Activated naive CD8-positive, alpha-beta T cell treated with anti-CD3 and anti-CD28 coated beads, Interleukin-2, amount 50 U/mL, for 16 hours (primary cell): ENCODE results near the gene CNOT2.
"Not testable (repeated sequence)": the region's sequence is repeated elsewhere in the genome, so short reads cannot be mapped to it uniquely, and the experiment has no call there.

Source experiments
- DNase-seq: peaks from one replicate; pipeline ENCODE4 v3.0.0-alpha.2; 2020; ENCODE audit warnings: low read depth, low spot score

Gene CNOT2

DNA sequence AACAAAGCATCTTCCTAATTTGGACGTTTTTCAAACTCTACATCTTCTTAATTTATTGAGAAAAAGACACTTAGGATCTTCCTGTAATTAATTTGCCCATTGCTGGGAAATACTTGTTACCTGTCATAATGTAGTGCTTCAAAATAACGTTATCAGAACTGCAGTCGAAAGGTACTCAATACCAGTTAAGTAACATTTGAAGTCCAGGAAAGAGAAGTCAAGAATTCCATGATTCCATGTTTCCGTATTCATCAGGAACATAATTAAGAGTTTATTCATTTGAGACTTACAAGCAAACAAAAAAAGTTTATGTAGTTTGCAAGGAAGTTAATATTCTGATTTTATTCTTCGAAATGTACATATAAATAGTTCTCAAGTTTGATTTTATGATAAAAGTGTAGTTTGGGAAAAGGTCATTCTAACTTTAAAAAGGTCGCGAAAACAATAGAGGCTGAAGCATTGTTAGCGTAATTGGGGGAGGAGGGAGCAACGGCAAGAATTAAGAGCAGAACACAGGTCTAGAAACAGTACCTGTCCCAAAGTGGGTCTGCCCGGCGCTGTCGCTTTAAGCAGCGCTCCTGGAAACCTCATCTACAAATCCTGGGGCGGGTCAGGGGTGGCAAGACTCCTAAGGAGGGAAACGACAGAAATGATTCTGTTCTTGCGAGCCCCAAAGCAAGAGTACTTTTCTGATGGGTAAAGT lies 121.6 kb downstream of the CNOT2 start:
- no peak for DNase-seq

DNA sequence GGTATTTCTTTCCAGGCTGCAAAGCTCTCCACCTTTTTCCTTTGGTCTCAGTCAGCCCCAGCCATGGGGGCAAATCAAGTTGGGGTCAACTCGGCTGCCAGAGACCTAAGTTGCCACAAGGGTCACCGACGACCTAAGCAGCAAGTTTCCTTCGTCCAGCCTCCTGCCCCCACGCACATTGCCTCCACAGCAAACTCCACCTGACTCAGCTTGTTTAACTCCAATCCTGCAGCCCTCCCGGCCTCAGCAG lies 122.1 kb downstream of the CNOT2 start:
- DNase-seq: no peak

DNA sequence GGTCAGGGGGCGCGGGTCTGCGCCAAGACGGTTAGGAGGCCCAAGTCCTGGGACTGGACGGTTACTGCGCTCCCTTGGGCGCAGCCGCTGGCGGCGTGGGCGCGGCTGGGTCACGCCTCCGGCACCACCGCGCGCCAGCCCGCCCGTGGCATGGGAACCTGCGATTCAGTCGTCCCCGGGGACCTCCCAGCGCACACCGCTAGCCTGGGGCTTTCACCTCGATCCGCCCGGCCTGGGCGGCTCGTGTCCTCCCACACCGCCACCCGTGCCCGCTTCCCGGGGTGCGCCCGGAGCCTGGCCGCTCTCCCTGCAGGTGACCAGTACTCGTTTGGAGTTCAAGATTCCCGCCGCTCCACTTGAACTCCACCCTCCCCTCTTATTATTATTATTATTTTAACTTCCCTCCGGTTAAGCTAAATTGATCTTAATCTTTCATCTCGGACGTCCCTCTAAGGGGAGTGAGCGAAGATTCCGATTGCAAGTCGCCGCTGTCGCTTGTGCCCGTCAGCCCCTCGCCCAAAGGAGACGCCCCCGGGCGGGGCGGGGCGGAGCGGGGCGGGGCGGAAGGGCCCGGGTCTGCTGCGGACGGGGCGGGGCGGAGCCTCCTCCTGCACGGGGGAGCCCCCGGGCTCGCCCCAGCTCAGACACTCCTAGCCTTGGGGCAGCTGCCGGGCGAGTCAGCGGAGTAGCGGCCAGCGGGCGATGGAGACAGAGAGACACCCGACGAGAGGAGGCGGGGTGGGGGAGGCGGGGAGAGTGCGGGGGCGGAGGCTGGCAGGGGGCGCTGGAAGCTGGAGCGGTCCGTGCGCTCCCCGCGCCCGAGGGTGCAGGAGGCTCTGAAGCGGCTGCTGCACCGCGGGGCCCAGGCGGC lies 122.7 kb downstream of the CNOT2 start, which contains the start of gene KCNMB4:
Gene KCNMB4, plus strand, starts transcription at position 643 of the 871 bp plus-strand sequence. CDS start 445 bp downstream, outside the sequence.
- DNase-seq: peak; percentile 43

DNA sequence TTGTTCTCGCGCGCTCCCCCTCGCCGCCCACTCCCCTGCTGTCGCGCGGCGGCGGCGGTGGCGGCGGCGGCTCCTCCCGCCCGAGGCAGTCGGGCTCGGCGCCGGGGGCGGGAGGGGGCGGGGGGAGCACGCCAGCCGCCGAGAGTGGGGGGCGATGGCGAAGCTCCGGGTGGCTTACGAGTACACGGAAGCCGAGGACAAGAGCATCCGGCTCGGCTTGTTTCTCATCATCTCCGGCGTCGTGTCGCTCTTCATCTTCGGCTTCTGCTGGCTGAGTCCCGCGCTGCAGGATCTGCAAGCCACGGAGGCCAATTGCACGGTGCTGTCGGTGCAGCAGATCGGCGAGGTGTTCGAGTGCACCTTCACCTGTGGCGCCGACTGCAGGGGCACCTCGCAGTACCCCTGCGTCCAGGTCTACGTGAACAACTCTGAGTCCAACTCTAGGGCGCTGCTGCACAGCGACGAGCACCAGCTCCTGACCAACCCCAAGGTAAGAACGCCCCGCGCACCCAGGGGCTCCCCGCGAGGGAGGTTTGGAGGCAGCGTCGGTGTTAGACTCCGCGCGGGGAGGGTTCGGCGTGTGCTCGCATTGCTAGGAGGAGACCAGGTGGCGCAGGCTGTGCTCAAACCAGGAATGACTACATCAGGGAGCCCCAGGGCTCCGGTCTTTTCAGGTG lies 123.5 kb downstream of the CNOT2 start:
- peak; percentile 19 for DNase-seq

DNA sequence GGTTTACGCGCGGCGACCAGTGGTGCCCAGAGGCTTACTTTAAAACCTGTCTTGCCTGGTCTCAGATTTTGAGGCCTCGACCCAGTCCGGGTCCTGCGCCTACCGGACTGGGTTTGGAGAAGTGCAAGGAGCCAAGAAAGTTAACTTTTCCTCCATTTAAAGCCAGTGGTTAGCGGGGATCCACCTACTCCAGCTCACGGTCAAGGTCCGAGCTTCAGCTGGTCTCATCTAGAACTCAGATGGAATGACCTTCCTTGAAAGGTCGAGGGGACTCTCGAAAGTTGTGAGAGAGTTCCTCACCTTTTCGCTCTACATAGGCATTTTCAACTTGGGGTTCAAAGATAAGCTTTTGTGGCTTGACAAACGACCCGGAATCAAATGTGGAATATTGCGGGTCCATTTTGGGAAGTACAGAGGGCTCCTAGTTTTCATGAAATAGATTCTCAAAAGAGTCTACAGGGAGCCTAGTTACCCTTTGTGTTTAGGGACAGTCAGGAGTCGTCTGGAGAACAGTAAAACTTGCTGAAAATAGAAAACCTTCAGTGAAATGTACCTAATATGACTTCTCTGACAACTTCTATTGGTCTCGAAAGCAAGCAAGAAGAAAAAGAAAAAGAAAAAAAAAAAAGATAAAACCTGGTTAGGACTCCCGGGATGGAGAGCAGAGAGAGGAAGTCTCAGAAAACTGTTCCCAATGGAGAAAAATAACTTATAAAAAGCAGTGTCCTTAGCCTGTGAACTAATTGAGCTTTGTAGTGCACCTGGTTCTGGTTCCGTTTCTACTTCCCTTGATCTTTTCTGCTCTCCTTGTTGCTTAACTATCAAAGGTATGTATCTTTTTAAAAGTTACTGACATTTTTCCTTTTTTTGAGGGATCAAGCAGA lies 124.3 kb downstream of the CNOT2 start:
- no peak for DNase-seq

DNA sequence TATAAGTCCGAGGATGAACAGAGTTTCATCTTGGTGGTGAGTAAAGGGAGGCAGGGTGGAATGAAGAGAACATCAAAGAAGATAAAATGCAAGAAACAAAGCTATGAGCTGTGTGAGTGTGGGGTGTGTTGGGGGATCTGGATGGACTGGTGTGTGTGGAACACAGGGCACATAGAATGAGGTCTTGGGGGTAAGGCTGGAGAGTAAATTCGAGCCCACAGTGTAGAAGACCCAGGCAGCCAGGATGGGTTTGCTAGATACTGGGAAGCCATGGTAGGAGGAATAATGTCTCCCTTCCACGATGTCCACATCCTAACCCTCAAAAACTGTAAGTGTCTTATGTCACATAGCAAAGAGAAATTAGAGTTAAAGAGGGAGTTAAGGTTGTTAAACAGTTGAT lies 129.6 kb downstream of the CNOT2 start:
- DNase-seq: no peak

DNA sequence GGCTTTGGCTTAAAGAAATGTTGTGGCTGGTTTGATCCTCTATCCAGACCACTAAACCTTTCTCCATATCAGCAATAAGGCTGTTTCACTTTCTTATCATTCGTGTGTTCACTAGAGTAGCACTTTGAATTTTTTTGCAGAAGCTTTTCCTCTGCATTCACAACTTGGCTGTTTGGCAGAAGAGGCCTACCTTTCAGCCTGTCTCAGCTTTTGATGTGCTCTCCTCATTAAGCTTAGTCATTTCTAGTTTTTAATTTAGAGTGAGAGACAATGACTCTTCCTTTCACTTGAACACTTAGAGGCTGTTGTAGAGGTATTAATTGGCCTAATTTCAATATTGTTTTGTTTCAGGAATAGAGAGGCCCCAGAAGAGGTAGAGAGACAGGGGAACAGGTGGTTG lies 136.6 kb downstream of the CNOT2 start:
- no peak for DNase-seq

DNA sequence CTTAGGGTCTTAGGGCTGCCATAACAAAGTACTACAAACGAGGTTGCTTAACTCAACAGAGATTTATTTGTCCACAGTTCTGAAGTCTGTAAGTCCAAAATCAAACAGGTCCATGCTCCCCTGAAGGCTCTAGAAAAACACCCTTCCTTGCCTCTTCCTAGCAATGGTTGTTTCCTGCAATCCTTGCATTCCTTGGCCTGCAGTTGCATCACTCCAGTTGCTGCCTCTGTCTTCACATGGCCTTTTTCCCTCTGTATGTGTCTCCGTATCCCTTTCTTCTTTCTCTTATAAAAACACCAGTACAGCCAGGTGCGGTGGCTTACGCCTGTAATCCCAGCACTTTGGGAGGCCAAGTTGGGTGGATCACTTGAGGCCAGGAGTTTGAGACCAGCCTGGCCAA lies 140.3 kb downstream of the CNOT2 start:
- no peak for DNase-seq

DNA sequence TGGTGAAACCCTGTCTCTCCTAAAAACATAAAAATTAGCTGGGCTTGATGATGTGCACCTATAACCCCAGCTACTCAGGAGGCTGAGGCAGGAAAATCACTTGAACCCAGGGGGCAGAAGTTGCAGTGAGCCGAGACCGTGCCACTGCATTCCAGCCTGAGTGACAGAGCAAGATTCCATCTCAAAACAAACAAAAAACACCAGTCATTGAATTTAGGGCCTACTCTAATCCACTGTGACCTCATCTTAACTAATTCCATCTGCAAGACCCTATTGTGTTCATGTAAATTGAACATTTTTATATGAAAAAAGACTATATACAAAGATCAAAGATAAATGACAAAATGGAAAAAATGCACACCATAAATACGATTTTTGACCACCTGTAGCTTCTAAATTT lies 140.7 kb downstream of the CNOT2 start:
- DNase-seq: no peak

DNA sequence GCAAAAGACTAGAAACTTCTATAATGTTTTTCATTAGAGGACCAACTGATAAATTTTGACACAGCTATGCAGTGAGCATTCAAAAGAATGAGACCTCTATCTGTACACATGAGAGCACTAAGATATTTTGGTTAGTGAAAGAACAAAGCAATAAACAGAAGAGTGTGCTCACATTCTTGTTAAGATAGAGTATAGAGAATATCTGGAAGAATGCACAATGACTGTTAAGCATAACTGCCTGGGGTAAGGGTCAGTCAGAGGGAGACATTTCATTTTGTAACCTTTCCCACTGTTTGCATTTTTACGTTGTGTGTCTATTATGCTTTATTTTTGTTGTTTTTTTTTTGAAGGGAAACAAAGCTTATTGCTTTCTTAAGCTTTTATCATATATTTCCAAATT lies 143.5 kb downstream of the CNOT2 start:
- DNase-seq: no peak

DNA sequence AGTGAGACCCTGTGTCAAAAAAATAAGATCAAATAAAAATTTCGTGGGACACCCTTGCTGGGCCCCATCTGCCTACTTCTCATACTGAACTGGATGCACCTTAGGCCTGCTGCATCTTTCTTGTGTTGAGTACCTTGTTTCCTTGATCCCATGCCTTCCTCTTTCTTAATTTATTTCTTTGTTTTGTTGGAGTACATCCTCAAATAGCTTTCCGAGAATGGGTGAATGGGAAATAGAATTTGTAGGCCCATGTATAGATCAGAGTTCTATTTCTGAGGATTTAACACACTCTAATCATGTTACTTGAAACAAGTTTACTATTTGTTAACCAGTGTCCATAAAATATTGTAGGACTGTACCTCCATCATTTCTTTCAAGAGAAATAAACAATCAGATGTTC lies 146.4 kb downstream of the CNOT2 start:
- no peak for DNase-seq

DNA sequence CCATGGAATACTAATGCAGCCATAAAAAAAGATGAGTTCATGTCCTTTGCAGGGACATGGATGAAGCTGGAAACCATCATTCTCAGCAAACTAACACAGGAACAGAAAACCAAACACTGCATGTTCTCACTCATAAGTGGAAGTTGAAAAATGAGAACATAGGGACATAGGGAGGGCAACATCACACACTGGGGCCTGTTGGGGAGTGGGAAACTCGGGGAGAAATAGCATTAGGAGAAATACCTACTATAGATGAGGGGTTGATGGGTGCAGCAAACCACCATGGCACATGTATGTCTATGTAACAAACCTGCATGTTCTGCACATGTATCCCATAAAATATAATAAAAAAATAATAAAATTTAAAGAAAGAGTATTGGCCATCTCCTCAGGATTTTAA lies 149.4 kb downstream of the CNOT2 start:
- not testable (repeated sequence) for DNase-seq

DNA sequence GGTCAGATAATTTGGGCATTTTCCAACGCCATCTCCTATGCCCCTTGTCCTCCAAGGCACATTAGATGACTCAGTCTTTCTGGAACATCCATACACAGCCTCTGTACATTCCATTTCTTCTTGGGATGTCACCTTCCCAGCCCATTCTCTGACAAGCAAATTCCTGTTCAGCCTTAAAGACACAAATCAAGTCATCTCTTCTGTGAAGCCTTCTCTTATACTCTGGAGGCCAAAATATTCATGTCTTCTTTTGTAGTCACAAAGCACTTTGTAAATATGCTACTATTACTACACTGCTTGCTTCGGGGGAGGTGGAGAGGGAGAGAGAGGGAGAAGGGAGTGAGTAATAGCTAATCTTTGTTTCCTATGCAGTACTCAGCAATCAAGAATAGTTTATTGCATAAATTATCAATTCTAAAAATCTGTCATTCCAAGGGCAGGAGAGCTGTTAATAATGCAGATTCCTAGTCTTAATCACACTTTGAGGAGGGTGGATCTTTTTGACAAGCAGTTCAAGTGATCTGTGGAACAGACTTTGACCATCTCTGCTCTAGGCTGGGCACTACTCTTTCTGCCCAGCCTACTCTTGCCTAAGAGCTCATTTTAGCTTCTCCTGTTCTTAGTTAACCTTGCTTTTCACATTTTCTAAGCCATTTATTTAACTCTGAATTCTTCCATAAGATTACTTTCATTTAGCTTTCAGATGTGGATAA lies 150.7 kb downstream of the CNOT2 start:
- DNase-seq: no peak

DNA sequence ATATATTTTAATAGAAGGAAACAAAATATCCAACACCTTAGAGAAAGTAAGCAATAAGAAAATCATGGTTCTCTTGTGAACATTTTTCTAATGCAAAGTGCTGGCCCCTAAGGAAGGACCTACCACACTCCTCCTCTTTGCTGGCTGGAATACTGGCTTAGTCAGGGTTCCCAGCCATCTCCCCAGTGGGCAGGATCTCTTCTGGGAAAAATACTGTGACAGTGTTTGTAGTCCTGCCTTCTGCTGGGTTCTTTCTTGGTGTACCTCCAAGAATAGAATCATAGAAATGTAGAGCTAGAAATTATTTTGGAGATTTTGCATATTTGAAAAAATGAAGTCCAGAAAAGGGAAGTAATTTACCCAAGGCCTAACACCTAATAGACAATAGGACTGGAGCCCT lies 154.8 kb downstream of the CNOT2 start:
- no peak for DNase-seq

DNA sequence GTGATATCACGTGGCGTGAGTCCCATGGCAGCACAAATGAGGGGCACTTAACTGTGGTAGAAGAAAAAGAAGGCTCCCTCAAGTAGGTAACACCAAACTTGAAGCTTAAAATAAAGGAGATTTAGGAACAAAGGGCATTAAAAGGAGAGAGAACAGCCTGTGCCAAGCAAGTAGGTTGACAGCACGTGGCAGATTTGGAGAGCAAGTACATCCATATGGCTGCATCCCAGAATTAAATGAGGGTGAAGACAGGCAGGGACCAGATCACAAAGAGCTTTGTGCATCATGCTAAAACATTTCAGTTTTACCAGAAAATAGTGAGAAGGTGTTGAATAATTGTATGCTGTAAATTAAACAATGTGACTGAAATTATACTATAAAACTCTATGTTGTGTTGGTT lies 155.6 kb downstream of the CNOT2 start:
- DNase-seq: no peak

DNA sequence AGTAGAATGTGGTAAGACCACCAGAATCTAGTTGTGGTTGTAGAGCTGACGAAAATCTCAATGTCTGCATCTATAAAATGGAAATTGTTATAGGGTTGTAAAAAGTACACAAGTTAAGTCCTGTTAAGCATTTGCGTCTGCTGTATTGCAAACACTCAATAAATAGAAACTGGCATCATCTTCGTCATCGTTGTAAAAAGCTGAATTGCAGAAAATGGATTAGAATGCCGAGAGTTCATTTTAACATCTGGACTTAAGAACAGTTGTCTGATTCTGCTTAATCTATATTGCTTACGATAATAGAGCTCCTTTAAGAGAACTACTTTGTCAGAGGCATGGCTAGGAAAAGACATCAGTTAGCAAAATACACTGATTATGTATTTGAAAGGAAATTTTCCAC lies 156.1 kb downstream of the CNOT2 start:
- no peak for DNase-seq

DNA sequence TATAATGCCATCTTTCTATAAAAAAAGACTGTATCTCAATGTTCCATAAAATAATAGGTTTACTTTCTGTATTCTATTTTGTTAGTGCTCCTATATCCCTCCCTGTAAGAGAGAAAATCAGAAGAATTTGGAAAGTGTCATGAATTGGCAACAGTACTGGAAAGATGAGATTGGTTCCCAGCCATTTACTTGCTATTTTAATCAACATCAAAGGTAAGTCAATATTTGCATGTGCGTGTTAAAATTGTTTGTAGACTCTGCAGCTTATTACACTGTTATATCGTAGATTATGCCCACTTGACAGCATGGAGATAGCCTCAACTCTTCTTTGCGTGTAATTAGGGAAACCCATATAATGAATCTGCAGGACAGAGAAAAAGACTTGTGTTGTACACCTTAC lies 156.9 kb downstream of the CNOT2 start:
- DNase-seq: no peak

DNA sequence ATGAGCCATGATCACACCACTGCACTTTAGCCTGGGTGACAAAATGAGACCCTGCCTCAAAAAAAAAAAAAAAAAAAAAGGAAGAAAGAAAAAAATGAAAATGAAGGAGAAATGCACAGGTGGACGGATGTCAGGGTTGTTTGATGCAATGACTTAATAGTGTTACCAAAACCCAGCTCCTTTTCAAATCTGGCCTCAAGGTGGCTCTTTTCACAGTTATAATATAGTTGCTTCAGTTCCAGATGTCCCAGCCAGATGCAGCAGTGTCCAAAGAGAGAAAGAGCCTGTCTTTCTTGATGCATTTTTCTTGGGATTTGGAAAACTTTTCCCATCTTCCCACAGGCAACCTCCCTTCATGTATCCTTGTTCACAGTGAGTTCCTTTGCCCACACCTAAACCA lies 159.4 kb downstream of the CNOT2 start:
- no peak for DNase-seq

DNA sequence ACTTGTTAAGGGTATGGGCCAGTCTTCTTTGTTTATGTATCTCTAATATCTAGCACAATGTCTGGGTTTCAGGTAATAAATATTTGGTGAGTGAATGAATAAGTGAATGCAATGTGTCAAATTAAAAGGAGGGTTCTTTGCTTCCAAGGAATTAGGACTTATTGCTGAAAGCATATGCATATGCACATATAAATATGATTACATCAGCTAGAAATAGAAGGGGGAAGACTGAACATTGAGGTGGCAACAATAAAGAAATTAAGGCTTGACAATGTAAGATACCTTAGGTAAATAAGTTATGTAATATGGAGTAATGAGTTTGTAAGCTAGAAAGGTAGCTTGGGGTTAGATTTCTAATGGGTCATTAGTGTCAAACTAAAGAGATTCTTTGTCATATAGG lies 160.6 kb downstream of the CNOT2 start:
- no peak for DNase-seq
